ENCODE measurements around the gene UNC5C. TPM values are rescaled to one million over a fixed set of nuclear protein-coding genes. Genes with fewer than 3 reads are reported as not detected.
A peak's percentile ranks its signal among the peaks of the same experiment; 100 is the strongest.

The UNC5C gene
- total RNA-seq, 2 donors from 2014 or later, result 4.0 to 5.9 TPM

DNA sequence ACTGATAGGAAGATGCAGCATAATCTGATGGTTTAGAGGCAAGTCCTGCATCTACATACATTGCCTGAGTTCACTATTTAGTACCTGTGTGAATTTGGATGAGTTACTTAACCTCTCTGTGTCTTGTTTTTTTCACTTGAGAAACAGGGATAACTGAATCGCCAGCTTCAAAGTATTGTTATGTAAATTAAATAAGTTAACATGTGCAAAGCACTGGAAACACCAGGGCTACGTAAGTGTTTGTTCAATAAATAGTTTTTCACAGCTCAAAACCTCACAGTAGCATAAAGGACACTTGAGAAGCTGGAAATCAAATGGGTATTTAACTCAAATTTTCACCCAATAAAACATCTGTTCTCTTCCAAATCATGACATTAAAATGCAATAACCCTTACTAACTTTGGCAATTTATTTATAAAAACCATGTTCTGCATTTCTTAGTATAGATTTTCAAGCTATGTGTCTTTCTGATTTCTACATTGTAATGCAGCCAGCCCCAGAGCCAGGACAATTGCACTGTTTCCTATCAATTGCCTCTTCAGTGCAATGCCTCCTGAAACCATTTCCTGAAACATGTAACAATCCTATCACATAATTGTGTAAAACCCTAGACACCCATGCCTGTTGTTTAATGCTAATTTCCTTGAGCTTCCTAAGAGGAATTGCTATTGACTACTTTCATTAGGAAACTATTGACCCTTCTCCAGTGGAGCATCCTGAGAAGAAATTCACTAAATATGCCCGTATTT, 177.1 kb downstream of the UNC5C start:
- intact Hi-C loops (cut with DNase I, micrococcal nuclease), result no loop called here
- ATAC-seq (no peak), DNase-seq (no peak)

DNA sequence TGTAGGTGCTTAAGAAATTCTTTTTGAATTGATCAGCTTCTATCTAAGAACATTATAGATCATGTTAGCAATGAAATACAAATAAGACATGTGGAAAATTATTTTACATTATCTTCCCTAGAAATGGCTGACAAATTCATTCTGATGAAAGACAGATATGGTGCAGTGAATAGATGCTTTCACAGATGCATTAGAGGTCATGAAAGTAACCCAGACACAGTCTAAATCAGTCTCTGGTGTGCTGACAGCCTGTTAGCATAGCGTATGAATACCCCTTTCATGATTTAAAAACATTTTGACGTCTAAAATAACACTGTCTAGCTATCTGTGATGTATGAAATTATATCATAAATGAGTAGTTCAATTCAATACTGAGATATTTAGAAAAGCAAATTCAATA, 180.9 kb downstream of the UNC5C start:
- DNase-seq (no peak), ATAC-seq (no peak)
- intact Hi-C loops (cut with DNase I, micrococcal nuclease), result no loop called here

- intact Hi-C loops (cut with DNase I, micrococcal nuclease), result no loop called here
- no peak for ATAC-seq
- no peak for DNase-seq
Observed at GRCh38 chr4:95363966-95364365, 184.8 kb downstream of the UNC5C start.

DNA sequence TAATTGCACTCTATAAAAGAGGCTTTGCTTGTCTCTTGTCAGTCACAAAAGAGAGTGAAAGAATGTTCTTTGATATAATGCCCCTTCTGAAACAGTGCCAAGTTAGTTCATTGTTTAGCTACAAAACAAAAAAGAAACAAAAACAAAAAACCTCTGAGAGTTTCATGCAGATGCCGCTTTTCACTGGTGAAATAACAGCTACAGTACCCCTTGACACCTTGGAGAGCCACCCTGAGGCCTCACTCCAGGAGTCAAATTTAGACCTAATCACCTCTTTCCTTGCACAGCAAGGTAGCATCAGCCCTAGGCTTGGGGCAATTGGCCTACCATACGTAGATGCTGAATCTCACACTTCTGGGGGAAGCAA, 185.2 kb downstream of the UNC5C start:
- ATAC-seq (no peak), DNase-seq (no peak)
- intact Hi-C loops (cut with DNase I, micrococcal nuclease), result no loop called here

DNA sequence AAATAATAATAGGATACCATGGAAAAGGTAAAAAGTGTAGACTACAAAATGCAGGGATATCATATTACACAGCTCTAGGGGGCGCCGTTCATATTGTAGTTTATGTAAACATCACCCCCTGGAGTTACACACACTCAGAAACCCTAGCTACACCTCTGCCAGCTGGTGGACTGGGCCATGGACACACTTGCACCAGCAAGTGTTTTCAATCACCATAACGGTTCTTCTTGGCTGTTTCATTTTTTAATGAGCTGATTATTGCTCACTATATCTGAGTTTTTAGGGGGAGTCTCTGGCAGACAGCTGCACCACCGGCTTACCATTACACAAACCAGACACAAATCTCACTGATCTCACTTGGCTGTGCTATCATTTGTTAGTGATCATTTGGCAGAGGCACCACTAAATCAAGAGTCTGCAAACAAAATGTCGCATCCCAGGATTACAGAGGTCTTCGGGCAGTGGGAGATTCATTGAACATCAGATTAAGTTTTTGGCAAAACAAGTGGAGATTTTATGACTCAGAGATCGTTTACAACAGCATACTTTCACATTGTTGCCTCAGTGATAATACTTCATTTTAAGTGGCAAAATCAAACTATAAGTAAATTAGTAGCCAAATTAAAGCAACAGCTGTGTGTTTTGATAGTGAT, 185.7 kb downstream of the UNC5C start:
- DNase-seq, result peak in 1 of 2 donors; percentile 5
- no peak for ATAC-seq
- intact Hi-C loops (cut with DNase I, micrococcal nuclease), result no loop called here

- DNase-seq (no peak), ATAC-seq (no peak)
- intact Hi-C loops (cut with DNase I, micrococcal nuclease), result no loop called here
Observed at GRCh38 chr4:95362066-95362465, 186.7 kb downstream of the UNC5C start.

- DNase-seq (no peak), ATAC-seq (no peak)
- intact Hi-C loops (cut with DNase I, micrococcal nuclease), result no loop called here
Observed at GRCh38 chr4:95361696-95361965, 187.1 kb downstream of the UNC5C start.

GRCh38 chr4:95360906-95361695, 187.7 kb downstream of the UNC5C start:
- intact Hi-C loops (cut with DNase I, micrococcal nuclease), result no loop called here
- no peak for DNase-seq
- ATAC-seq, result no peak

GRCh38 chr4:95360256-95360903, 188.4 kb downstream of the UNC5C start:
- DNase-seq, result no peak
- intact Hi-C loops (cut with DNase I, micrococcal nuclease), result no loop called here
- ATAC-seq, result no peak

GRCh38 chr4:95358421-95358820, 190.4 kb downstream of the UNC5C start:
- intact Hi-C loops (cut with DNase I, micrococcal nuclease), result no loop called here
- no peak for DNase-seq
- ATAC-seq, result no peak

DNA sequence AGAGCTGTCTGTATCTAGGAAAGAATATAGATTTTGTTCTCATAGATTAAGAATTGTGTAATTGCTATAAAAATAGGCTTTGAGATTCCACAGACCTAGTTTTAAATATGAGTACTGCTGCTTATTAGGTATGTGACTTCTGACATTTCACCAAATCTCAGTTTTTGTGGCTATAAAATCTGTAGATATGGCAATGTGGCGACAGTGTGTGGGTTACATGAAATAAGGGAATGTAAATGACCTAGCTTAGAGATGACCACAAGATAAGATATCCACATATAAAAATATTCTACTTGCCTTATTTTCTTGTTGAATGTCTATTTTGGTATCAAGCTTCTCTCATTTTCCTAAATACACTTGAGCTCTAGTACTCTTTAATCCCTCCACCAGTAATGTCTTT, 193.8 kb downstream of the UNC5C start:
- DNase-seq, result no peak
- ATAC-seq, result no peak
- intact Hi-C loops (cut with DNase I, micrococcal nuclease), result no loop called here

GRCh38 chr4:95348418-95348817, 200.4 kb downstream of the UNC5C start:
- ATAC-seq (no peak), DNase-seq (no peak)
- intact Hi-C loops (cut with DNase I, micrococcal nuclease), result no loop called here

GRCh38 chr4:95343235-95343634, 205.5 kb downstream of the UNC5C start:
- no peak for DNase-seq
- intact Hi-C loops (cut with DNase I, micrococcal nuclease), result no loop called here
- ATAC-seq, result no peak

- ATAC-seq, result no peak
- intact Hi-C loops (cut with DNase I, micrococcal nuclease), result no loop called here
- no peak for DNase-seq
Observed at GRCh38 chr4:95340191-95340590, 208.6 kb downstream of the UNC5C start.

DNA sequence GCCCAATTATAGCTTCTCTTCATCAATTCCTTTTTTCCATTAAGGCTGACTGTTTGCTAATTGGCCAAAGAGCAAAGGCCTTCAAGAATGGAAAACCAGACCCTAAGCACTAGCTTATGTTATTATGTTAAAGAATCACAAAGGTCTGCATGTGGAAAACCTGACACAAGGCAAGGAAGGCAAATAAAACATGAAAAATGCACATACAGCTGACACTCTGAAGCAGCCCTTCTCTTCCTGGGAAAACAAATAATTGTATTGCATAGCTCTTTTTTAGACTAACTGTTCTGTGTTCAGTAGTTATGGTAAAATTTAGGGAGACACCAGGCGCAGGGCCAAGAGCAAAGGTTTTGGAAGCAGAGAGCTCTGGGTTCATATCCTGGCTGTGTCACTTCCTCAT, 223.1 kb downstream of the UNC5C start:
- DNase-seq (no peak), ATAC-seq (no peak)
- intact Hi-C loops (cut with DNase I, micrococcal nuclease), result no loop called here

DNA sequence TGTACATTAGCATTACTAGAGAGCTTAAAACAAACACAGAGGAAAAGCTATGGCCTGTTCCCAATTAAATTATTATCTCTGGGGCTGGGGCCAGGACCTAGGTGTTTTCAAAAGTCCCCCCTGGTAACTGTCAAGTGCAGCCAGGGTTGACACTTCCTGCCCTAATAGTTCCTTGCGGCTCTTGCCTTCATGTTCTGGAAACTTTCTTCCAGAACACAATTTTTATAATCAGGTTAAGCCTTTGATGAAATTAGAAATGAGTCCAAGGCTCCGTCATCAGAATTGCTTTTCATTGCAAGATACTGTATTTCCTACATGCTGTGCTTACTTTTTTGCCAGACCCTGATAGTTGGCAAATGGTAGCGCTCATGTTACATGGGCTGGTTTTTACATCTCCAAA, 229.6 kb downstream of the UNC5C start:
- ATAC-seq, result no peak
- no peak for DNase-seq
- intact Hi-C loops (cut with DNase I, micrococcal nuclease), result no loop called here

DNA sequence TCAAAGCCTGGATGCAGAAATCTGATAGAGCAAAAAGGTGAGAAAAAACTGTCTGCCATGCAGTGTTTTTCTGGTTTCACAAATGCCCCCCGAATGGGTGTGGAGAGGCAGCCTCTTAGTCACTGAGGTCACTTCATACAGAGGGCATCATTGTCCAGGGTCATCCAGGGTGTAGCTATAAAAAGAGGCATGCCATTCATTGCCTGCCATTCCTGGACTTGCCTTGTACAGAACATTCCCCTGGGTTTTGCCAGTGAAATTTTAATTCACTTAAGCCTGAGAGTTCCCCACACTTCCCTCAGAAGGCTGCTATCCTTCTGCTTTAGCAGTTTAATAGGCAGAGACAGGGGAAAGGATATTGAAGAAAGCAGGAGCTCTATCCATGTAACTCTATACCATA, 230.3 kb downstream of the UNC5C start:
- no peak for ATAC-seq

DNA sequence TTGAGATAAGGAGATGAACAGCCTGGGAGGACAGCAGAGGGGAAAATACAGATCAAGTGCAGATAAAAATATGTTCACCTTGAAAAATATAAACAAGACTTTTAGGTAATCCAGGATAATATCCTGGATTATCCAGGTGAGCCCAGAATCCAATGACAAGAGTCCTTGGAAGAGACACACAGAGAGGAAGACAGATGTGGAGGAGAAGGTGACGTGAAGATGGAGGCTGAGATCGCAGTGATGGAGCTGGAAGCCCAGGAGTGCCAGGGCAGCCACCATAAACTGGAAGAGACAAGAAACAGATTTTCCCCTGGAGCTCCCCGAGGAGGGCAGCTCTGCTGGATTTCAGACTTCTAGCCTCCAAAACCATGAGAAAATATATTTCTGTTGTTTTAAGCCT, 230.7 kb downstream of the UNC5C start:
- intact Hi-C loops (cut with DNase I, micrococcal nuclease), result no loop called here
- DNase-seq (no peak), ATAC-seq (no peak)

More for the DNA sequence above, 230.3 kb downstream of the UNC5C start:
- no peak for DNase-seq
- intact Hi-C loops (cut with DNase I, micrococcal nuclease), result no loop called here

DNA sequence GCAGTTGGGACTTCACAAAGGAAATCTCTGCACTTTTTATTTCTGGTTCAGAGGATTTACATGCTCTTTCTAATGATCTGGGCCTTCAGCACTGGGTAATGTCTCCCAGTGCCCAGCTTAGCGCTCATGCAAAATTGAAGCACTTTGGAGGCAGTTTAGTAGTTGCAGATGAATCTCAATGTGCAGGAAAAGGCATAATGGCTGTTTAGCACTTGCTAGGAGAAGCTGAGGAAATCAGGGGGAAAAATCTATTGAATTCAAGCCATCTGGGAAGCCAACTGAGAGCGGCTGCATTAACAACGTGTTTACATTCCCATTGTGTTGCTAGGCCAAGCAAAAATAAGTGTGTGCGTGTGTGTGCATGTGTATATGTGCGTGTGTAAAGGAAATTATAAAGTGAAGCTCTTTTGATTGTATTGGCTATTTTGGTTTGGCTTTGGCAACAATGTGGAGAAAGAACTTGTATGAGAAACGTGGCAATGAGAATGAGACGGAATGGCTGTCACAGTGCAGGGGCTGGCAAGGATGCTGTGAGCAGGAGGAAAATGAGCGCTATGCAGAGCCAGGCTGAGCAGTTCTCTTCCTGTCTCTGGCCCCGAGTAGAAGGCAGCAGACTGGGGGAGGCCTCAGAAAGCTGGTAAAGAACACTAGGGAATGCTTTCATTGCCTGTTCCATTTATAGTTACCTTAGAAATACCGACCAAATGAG, 231.5 kb downstream of the UNC5C start:
- DNase-seq (no peak), ATAC-seq (no peak)
- intact Hi-C loops (cut with DNase I, micrococcal nuclease), result no loop called here

Data from left colon (tissue), 2 donors.